Naive thymus-derived CD4-positive, alpha-beta T cell (primary cell): ENCODE results near the gene MIGA1. TPM values are rescaled to one million over a fixed set of nuclear protein-coding genes. Genes with fewer than 3 reads are reported as not detected.

Source experiments
- ATAC-seq: fragments of 150-1000 bp; cut with Tn5 transposase; 2 replicates; pipeline ENCODE4 v1.10.0; 2021; ENCODE audit warnings: mild to moderate bottlenecking, moderate library complexity
- CTCF ChIA-PET: fragments of 350-600 bp; sonication (Branson Sonifier 250); formaldehyde crosslinking; loops from one replicate; lab custom pipeline; 2021; ENCODE audit warnings: antibody characterized with exemption; lab: Charles Lee
- POLR2A ChIA-PET: fragments of 350-600 bp; sonication (Branson Sonifier 250); formaldehyde crosslinking; loops from one replicate; lab custom pipeline; 2021; ENCODE audit warnings: antibody characterized with exemption, inconsistent platforms; lab: Charles Lee
- DNase-seq, 9 donors: peaks; one replicate each; pipeline versions ENCODE4 v3.0.0 to v3.0.0-alpha.2; 2020 to 2022; ENCODE audit warnings: mixed read lengths in 1 of 9
- H3K27ac ChIP-seq: one replicate; pipeline ENCODE4 v1.7.0; 2013; ENCODE audit warnings: mild to moderate bottlenecking, low read depth, low read length, moderate library complexity
- H3K27me3 ChIP-seq, 2 donors: one replicate each; pipeline ENCODE4 v1.7.0; 2013; ENCODE audit warnings: low read length in 2 of 2, mild to moderate bottlenecking in 2 of 2, moderate library complexity in 2 of 2; ENCODE audit not compliant: control insufficient read depth in 2 of 2, insufficient read depth in 2 of 2
- H3K36me3 ChIP-seq, 3 experiments: 1 replicate in 2 of 3; 2 replicates in 1 of 3; pipeline ENCODE4 v1.7.0; 2013; ENCODE audit warnings: low read length in 3 of 3, mild to moderate bottlenecking in 3 of 3, moderate library complexity in 1 of 3; ENCODE audit not compliant: insufficient read depth in 3 of 3, control insufficient read depth in 2 of 3
- H3K4me1 ChIP-seq, 2 donors: one replicate each; pipeline ENCODE4 v1.7.0; 2013; ENCODE audit warnings: low read length in 2 of 2, mild to moderate bottlenecking in 2 of 2, moderate library complexity in 1 of 2; ENCODE audit not compliant: control insufficient read depth in 2 of 2, insufficient read depth in 2 of 2
- H3K4me3 ChIP-seq: 2 replicates; pipeline ENCODE4 v1.7.0; 2013; ENCODE audit warnings: mild to moderate bottlenecking, low read length
- H3K9me3 ChIP-seq, 3 experiments: 1 replicate in 2 of 3; 2 replicates in 1 of 3; pipeline ENCODE4 v1.7.0; 2013; ENCODE audit warnings: low read length in 3 of 3; ENCODE audit not compliant: control insufficient read depth in 2 of 3
- H3K27ac Mint-ChIP-seq, 9 donors: one replicate each; pipeline ENCODE4 v1.8.0; 2020 to 2022; ENCODE audit warnings: mixed read lengths in 9 of 9, mild to moderate bottlenecking in 8 of 9, moderate library complexity in 5 of 9, inconsistent platforms in 2 of 9
- H3K27me3 Mint-ChIP-seq, 5 donors: one replicate each; pipeline ENCODE4 v1.8.0; 2021 to 2022; ENCODE audit warnings: mixed read lengths in 5 of 5, mild to moderate bottlenecking in 1 of 5
- H3K36me3 Mint-ChIP-seq, 5 donors: one replicate each; pipeline ENCODE4 v1.8.0; 2020 to 2022; ENCODE audit warnings: mixed read lengths in 5 of 5, mild to moderate bottlenecking in 3 of 5, inconsistent platforms in 1 of 5
- H3K4me1 Mint-ChIP-seq, 7 donors: one replicate each; pipeline ENCODE4 v1.8.0; 2020 to 2022; ENCODE audit warnings: mixed read lengths in 7 of 7, mild to moderate bottlenecking in 3 of 7, inconsistent platforms in 1 of 7
- H3K4me3 Mint-ChIP-seq, 10 donors: one replicate each; pipeline ENCODE4 v1.8.0; 2020 to 2022; ENCODE audit warnings: mild to moderate bottlenecking in 10 of 10, mixed read lengths in 10 of 10, moderate library complexity in 6 of 10, inconsistent platforms in 2 of 10
- H3K9me3 Mint-ChIP-seq, 11 donors: one replicate each; pipeline ENCODE4 v1.8.0; 2020 to 2022; ENCODE audit warnings: mixed read lengths in 11 of 11, mild to moderate bottlenecking in 4 of 11, inconsistent platforms in 1 of 11, moderate library complexity in 1 of 11
- intact Hi-C, 2 donors: fragments of 100-400 bp; cut with micrococcal nuclease; formaldehyde crosslinking; loops; one replicate each; pipeline ENCODE4 v1.15.1; 2023
- polyA plus RNA-seq, 2 donors: library from polyadenylated mRNA; unstranded; fragments of 300-500 nt; fragmentation: Illumina TruSeq; gene quantifications; one replicate each; pipeline ENCODE4 v1.2.3, GENCODE V29; 2021
- total RNA-seq, 6 experiments: library from RNA in 5 of 6; stranded (reverse) in 5 of 6; gene quantifications; 1 replicate in 5 of 6; 2 replicates in 1 of 6; pipeline ENCODE4 v1.2.3 and lab custom pipeline; 2021 to 2026

MIGA1 gene
- total and polyA plus RNA-seq, 7 experiments from 2014 or later = 8.8 to 23.5 (median 12.4) TPM

GRCh38 chr1:77847621-77848080, 68.2 kb downstream of the MIGA1 start:
- no peak overlapping the region for H3K27ac Mint-ChIP-seq
- ChIA-PET CTCF (no interaction called here), POLR2A (no interaction called here)
- Histone ChIP-seq H3K9me3 (no peaks in the 10 kb centered on the region), H3K27me3 (no peaks in the 10 kb centered on the region), H3K4me1 (peaks cover 0 to 4% of the 10 kb centered on the region in 2 donors), H3K27ac (no peak overlapping the region), H3K4me3 (no peak overlapping the region), H3K36me3 (peaks cover 0 to 16% (median 0%) of the 10 kb centered on the region in 3 experiments)
- peaks cover 0 to 12% (median 0%) of the 10 kb centered on the region in 7 donors for H3K4me1 Mint-ChIP-seq
- no peak overlapping the region for H3K4me3 Mint-ChIP-seq
- peaks cover 0 to 36% (median 25%) of the 10 kb centered on the region in 5 donors for H3K36me3 Mint-ChIP-seq
- no peaks in the 10 kb centered on the region for H3K27me3 Mint-ChIP-seq
- intact Hi-C loops = no loop called here
- H3K9me3 Mint-ChIP-seq = no peaks in the 10 kb centered on the region
- no peak for ATAC-seq
- peak in 5 of 9 donors; percentile 2 to 21 (median 9) for DNase-seq

GRCh38 chr1:77850082-77850481, 70.6 kb downstream of the MIGA1 start:
- peaks cover 0 to 5% (median 0%) of the 10 kb centered on the region in 3 experiments for H3K9me3 ChIP-seq
- H3K4me3 ChIP-seq = no peak overlapping the region
- Mint-ChIP-seq H3K27me3 (no peaks in the 10 kb centered on the region), H3K4me1 (peaks cover 0 to 24% (median 11%) of the 10 kb centered on the region in 7 donors), H3K27ac (peak overlapping the region in 1 of 9 donors; percentile 36), H3K4me3 (no peak overlapping the region), H3K9me3 (peaks cover 0 to 21% (median 9%) of the 10 kb centered on the region in 11 donors), H3K36me3 (peaks cover 12 to 45% (median 39%) of the 10 kb centered on the region in 5 donors)
- CTCF ChIA-PET = no interaction called here
- H3K4me1 ChIP-seq = peaks cover 0 to 4% of the 10 kb centered on the region in 2 donors
- H3K27ac ChIP-seq = no peak overlapping the region
- no peak for DNase-seq
- intact Hi-C loops = no loop called here
- peaks cover 0 to 1% (median 0%) of the 10 kb centered on the region in 3 experiments for H3K36me3 ChIP-seq
- no peaks in the 10 kb centered on the region for H3K27me3 ChIP-seq
- POLR2A ChIA-PET = no interaction called here
- no peak for ATAC-seq

GRCh38 chr1:77857552-77857951, 78.1 kb downstream of the MIGA1 start:
- no peak overlapping the region for H3K27ac Mint-ChIP-seq
- DNase-seq (no peak), ATAC-seq (no peak)
- peaks cover 6 to 26% (median 21%) of the 10 kb centered on the region in 7 donors for H3K4me1 Mint-ChIP-seq
- intact Hi-C loops = no loop called here
- ChIA-PET POLR2A (no interaction called here), CTCF (no interaction called here)
- H3K27ac ChIP-seq = no peak overlapping the region
- H3K9me3 Mint-ChIP-seq = peaks cover 5 to 41% (median 22%) of the 10 kb centered on the region in 11 donors
- H3K36me3 Mint-ChIP-seq = peaks cover 25 to 71% (median 65%) of the 10 kb centered on the region in 5 donors
- no peaks in the 10 kb centered on the region for H3K27me3 Mint-ChIP-seq
- no peaks in the 10 kb centered on the region for H3K4me1 ChIP-seq
- H3K9me3 ChIP-seq = peaks cover 0 to 5% (median 0%) of the 10 kb centered on the region in 3 experiments
- H3K36me3 ChIP-seq = peaks cover 0 to 12% (median 3%) of the 10 kb centered on the region in 3 experiments
- no peak overlapping the region for H3K4me3 Mint-ChIP-seq
- H3K27me3 ChIP-seq = no peaks in the 10 kb centered on the region
- no peak overlapping the region for H3K4me3 ChIP-seq

GRCh38 chr1:77858725-77859124, 79.3 kb downstream of the MIGA1 start:
- CTCF ChIA-PET = no interaction called here
- no peak overlapping the region for H3K4me3 Mint-ChIP-seq
- H3K27me3 Mint-ChIP-seq = no peaks in the 10 kb centered on the region
- POLR2A ChIA-PET = no interaction called here
- Histone ChIP-seq H3K4me1 (no peaks in the 10 kb centered on the region), H3K4me3 (no peak overlapping the region), H3K9me3 (no peaks in the 10 kb centered on the region), H3K27me3 (no peaks in the 10 kb centered on the region), H3K27ac (no peak overlapping the region), H3K36me3 (peaks cover 0 to 14% (median 3%) of the 10 kb centered on the region in 3 experiments)
- no peak for DNase-seq
- H3K9me3 Mint-ChIP-seq = peaks cover 5 to 33% (median 22%) of the 10 kb centered on the region in 11 donors
- H3K27ac Mint-ChIP-seq = no peak overlapping the region
- H3K4me1 Mint-ChIP-seq = peaks cover 6 to 26% (median 21%) of the 10 kb centered on the region in 7 donors
- peaks cover 26 to 71% (median 65%) of the 10 kb centered on the region in 5 donors for H3K36me3 Mint-ChIP-seq
- no peak for ATAC-seq
- intact Hi-C loops = no loop called here

GRCh38 chr1:77859248-77859647, 79.8 kb downstream of the MIGA1 start:
- Histone ChIP-seq H3K36me3 (peaks cover 0 to 14% (median 3%) of the 10 kb centered on the region in 3 experiments), H3K27me3 (no peaks in the 10 kb centered on the region), H3K4me1 (no peaks in the 10 kb centered on the region), H3K27ac (no peak overlapping the region), H3K9me3 (no peaks in the 10 kb centered on the region), H3K4me3 (no peak overlapping the region)
- H3K4me3 Mint-ChIP-seq = no peak overlapping the region
- H3K27me3 Mint-ChIP-seq = no peaks in the 10 kb centered on the region
- POLR2A ChIA-PET = no interaction called here
- CTCF ChIA-PET = no interaction called here
- peak overlapping the region in 2 of 9 donors; percentile 5 to 51 for H3K27ac Mint-ChIP-seq
- H3K9me3 Mint-ChIP-seq = peaks cover 5 to 28% (median 20%) of the 10 kb centered on the region in 11 donors
- DNase-seq (no peak), ATAC-seq (no peak)
- intact Hi-C loops = no loop called here
- H3K4me1 Mint-ChIP-seq = peaks cover 6 to 25% (median 19%) of the 10 kb centered on the region in 7 donors
- peaks cover 25 to 66% (median 60%) of the 10 kb centered on the region in 5 donors for H3K36me3 Mint-ChIP-seq

GRCh38 chr1:77866296-77866695, 86.8 kb downstream of the MIGA1 start:
- no peak for ATAC-seq
- H3K36me3 ChIP-seq = peaks cover 4 to 42% (median 9%) of the 10 kb centered on the region in 3 experiments

GRCh38 chr1:77872645-77873044, 93.2 kb downstream of the MIGA1 start:
- H3K9me3 Mint-ChIP-seq = no peaks in the 10 kb centered on the region
- Histone ChIP-seq H3K36me3 (peaks cover 3 to 19% (median 3%) of the 10 kb centered on the region in 3 experiments), H3K9me3 (no peaks in the 10 kb centered on the region), H3K27me3 (no peaks in the 10 kb centered on the region), H3K27ac (no peak overlapping the region), H3K4me3 (no peak overlapping the region), H3K4me1 (no peaks in the 10 kb centered on the region)
- intact Hi-C loops = no loop called here
- H3K36me3 Mint-ChIP-seq = peaks cover 4 to 38% (median 13%) of the 10 kb centered on the region in 5 donors
- no peaks in the 10 kb centered on the region for H3K27me3 Mint-ChIP-seq
- ATAC-seq = no peak
- ChIA-PET CTCF (no interaction called here), POLR2A (no interaction called here)
- DNase-seq = no peak
- no peaks in the 10 kb centered on the region for H3K4me1 Mint-ChIP-seq
- no peak overlapping the region for H3K27ac Mint-ChIP-seq
- H3K4me3 Mint-ChIP-seq = no peak overlapping the region

More at GRCh38 chr1:77866296-77866695, 86.8 kb downstream of the MIGA1 start:
- Mint-ChIP-seq H3K27ac (no peak overlapping the region), H3K9me3 (no peaks in the 10 kb centered on the region), H3K27me3 (no peaks in the 10 kb centered on the region), H3K4me1 (no peaks in the 10 kb centered on the region), H3K4me3 (no peak overlapping the region), H3K36me3 (peaks cover 9 to 47% (median 41%) of the 10 kb centered on the region in 5 donors)
- CTCF ChIA-PET = interaction anchor here (0.6 kb wide), 1 partner anchor 248 kb away, joined by 4 read pairs; no protein-coding TSS in a partner anchor
- POLR2A ChIA-PET = no interaction called here
- intact Hi-C loops = no loop called here
- no peak for DNase-seq
- Histone ChIP-seq H3K27me3 (no peaks in the 10 kb centered on the region), H3K27ac (no peak overlapping the region), H3K9me3 (no peaks in the 10 kb centered on the region), H3K4me1 (no peaks in the 10 kb centered on the region), H3K4me3 (no peak overlapping the region)
